ENCODE measurements around the gene ZNF692.
A peak's percentile ranks its signal among the peaks of the same experiment; 100 is the strongest.

The ZNF692 gene

DNA sequence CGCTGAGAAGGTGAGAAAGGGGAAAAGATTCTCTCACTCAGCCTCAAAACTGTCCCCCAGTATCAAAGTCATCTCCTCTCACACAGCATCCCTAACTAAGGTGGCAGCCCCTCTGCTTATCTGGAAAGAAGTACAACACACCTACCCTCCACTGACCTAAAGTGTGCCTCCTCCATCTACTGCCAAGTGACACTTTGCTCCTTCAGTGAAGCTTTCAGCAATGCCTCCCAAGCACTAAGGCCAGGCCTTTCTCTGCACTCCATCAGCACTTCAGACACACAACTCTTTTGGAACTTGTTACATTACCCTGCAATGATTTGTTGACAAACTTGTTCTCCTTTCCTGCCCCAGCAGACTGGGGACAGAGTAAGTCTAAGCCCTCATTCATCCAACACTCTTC, 34.6 kb downstream of the ZNF692 start:
- no peak for DNase-seq (ENCODE audit: low spot score)

DNA sequence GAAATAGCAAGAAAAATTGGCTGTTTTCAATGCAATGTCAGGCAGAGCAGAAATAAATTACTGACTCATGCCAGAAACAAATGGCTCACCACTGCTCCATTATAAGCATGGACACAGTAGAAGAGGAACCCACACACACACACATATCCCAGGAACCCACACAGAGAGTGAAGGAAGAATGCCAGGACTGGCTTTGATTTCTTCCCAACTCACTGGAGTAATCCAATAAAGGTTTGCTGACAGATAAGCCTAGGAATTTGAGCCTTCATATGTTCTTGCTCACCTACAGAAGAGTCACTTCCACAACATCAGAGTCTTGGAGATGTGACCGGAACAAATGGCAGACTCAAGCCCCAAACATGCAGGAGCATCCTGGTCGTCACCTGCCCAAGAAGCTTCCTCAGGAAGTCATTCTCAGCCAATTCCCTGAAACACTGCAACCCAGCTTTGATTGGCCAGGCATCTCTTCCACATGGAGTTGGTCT, 35.3 kb downstream of the ZNF692 start:
- DNase-seq (ENCODE audit: low spot score) = no peak

DNA sequence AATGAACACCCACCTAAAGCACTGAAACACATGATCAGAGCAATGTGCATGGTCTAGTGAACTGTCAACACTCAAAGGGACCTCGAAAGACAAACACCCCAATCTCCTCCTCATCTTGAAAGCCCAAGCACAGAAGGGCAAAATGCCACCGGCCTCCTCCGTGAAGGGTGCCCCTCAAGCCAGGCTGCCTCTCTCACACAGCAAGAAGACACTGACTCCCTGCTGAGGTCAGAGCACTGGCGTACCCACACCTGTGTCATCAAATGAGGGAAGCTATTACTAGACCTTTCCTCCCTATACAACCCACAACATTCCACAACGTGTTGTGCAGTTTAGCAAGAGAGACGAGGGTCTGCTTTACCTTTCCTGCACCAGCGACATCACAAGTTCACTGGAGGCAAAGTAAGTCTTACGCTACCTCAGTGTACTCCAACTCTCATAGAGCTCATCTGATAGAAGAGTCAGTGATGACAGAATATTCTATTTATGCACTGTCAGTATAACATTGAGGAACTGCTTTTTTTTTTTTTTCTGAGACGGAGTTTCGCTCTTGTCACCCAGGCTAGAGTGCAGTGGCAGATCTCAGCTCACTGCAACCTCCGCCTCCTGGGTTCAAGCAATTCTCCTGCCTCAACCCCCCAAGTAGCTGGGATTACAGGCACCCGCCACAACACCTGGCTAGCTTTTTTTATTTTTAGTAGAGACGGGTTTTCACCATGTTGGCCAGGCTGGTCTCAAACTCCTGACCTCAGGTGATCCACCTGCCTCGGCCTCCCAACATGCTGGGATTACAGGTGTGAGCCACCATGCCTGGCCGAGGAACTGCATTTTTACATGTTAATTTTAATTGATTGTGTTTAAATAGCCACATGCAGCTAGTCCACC, 36.5 kb downstream of the ZNF692 start:
- DNase-seq (ENCODE audit: low spot score) = no peak

DNA sequence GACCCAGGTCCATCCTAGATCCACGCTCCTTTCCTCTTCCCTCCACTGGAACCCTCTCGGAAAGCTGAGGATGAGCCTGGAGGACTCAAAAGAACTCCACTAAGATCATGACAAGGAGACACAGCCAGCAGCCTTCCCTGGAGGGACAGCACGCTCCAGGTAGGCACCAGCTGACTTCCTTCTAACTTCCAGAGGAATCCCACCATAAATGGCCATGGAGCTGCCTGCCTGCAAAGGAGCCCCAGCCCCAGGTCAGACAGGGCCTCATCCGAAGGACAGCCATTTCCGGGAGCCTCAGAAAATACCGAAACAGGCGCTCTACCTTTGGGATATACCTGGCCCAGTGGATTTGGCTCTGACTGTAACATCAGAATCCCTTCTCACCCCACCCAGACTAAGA, 37.2 kb downstream of the ZNF692 start:
- no peak for DNase-seq (ENCODE audit: low spot score)

DNA sequence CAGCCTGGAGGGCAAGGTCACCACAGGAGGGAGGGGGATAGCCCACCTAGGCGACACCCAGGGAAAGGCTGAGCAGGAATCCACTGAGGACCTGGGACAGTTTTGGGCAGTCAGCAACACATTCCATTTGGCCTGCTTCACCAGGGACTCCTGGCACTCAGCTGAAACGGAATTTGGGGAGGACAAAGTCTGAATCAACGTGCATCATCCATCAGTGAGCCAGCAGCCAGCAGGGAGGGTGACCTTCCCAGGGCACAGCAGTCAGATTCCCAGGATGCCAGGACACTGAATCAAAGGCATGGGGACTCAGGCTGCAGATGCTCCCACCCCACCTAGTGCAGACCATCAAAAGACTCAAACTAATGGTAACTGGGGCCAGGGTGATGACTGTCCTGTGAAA, 37.8 kb downstream of the ZNF692 start:
- no peak for DNase-seq (ENCODE audit: low spot score)

GRCh38 chr1:248820041-248820585, 38.8 kb downstream of the ZNF692 start:
- no peak for DNase-seq (ENCODE audit: low spot score)

- no peak for DNase-seq (ENCODE audit: low spot score)
Measured at GRCh38 chr1:248818505-248819374, 40.1 kb downstream of the ZNF692 start.

- no peak for DNase-seq (ENCODE audit: low spot score)
Measured at GRCh38 chr1:248817065-248817464, 41.8 kb downstream of the ZNF692 start.

- peak; percentile 25 for DNase-seq (ENCODE audit: low spot score)
Measured at GRCh38 chr1:248816042-248816851, 42.6 kb downstream of the ZNF692 start.

GRCh38 chr1:248815407-248816034, 43.4 kb downstream of the ZNF692 start:
- no peak for DNase-seq (ENCODE audit: low spot score)

DNA sequence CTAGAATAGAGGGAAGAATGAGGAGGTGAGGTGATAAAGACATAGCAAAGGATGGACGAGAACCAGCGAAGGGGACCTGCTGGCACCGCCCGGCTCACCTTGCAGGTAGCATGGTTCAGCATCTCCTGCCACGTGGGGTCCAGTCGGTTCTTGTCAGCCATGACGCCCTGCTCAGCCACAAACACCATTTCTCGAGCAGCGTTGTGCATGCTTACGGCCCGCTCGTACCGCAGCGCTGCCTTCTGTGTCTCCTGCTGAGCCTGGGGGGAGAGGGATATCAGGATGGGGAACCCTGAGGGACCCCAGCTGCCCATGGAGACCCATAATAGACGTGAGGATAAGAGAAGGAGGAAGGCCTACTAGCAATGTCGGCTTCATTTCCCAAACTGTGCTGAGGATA, 44.5 kb downstream of the ZNF692 start:
- DNase-seq (ENCODE audit: low spot score) = no peak

- no peak for DNase-seq (ENCODE audit: low spot score)
Measured at GRCh38 chr1:248813546-248813945, 45.3 kb downstream of the ZNF692 start.

DNA sequence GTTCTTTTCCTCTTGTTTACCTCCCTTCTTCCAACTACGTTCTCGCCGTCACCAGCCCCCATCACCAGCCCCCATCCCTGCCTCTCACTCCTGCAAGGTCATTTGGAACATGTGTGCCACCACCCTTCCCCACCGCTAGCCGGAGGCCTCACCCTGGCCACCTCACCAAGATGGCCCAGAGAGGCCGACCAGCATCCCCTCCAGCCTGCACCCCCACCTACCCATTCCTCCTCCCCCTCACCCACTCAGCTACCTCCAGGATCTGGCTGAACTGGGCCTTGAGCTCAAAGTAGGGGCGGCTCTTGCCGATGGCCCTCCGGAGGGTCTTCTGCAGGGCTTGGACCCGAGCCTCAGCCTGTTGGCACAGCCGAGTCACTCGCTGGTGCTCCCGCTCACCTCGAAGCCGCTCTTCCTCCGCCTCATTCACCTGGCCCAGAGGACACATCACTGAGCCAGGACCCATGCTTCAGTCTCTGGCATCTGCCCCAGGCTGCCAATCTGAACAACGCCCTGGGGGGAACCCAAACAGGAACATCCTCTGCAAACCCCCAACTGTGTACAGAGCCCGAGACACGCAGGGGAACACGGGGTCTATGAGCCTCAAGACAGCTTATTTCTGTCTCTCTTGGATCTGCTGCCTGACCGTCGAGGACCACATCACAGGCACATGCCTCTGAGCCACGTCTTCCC, 46.0 kb downstream of the ZNF692 start:
- DNase-seq (ENCODE audit: low spot score) = no peak

DNA sequence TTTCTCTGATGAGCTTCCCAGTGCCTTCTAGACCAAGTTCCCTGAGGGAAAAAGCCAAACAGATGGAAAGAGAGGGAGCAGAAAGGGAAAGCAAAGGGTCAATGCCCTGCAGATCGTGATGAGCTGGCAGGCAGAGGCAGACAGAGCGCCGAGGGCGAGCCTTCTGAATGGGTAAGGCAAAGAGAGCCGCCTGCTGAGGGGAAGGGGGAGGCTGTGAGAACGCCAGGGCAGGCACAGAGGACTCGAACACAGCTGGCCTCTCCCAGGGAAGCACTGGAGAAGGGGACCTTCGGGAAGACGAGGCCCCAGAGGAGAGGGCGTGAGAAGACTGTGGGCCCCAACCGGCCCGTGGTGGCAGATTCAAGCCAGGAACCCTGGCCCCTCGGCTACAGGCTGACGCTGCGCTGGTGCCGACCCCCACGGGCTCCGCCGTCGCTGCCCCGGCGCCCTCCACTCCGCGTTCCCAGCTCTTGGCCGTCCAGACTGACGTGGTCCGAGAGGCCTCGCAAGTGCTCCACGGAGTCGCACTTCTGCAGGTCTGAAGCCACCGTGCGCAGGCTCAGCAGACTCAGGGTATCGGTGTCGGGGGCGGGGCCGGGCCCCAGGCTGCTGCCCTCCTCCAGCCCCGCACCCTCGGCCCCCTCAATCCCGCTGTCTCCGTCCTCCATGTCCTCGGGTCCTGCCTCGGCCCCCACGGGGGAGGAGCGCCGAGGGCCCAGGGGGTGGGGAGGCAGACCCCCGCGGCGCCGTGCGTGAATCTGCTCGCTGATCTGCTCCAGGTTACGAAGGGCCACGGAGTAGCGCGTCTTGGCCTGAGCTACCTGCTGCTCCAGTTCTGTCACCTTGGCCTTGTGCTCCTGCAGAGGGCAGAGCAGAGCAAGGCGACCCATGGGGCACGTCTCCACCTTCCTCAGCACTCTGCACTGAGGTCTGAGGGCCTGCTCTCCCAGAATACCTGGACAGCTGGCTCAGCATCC, 47.1 kb downstream of the ZNF692 start:
- DNase-seq (ENCODE audit: low spot score) = no peak

GRCh38 chr1:248810727-248811513, 48.0 kb downstream of the ZNF692 start:
- DNase-seq (ENCODE audit: low spot score) = no peak

GRCh38 chr1:248810000-248810726, 48.7 kb downstream of the ZNF692 start:
- DNase-seq (ENCODE audit: low spot score) = no peak

GRCh38 chr1:248808876-248809275, 50.0 kb downstream of the ZNF692 start:
- no peak for DNase-seq (ENCODE audit: low spot score)

All from CD4-positive, alpha-beta T cell treated with Interleukin-6 at 100 ng/mL for 8 hours (primary cell).